HG02973 (cell line): ENCODE measurements around the gene ZNHIT6.
"Not testable (repeated sequence)": the region's sequence is repeated elsewhere in the genome, so short reads cannot be mapped to it uniquely, and the experiment has no call there.

Experiments used
- ATAC-seq: cut with Tn5 transposase; IDR thresholded peaks from one replicate; pipeline ENCODE4 v1.9.1; 2021; ENCODE audit warnings: moderate library complexity; ENCODE audit not compliant: unreplicated experiment

ZNHIT6 gene

DNA sequence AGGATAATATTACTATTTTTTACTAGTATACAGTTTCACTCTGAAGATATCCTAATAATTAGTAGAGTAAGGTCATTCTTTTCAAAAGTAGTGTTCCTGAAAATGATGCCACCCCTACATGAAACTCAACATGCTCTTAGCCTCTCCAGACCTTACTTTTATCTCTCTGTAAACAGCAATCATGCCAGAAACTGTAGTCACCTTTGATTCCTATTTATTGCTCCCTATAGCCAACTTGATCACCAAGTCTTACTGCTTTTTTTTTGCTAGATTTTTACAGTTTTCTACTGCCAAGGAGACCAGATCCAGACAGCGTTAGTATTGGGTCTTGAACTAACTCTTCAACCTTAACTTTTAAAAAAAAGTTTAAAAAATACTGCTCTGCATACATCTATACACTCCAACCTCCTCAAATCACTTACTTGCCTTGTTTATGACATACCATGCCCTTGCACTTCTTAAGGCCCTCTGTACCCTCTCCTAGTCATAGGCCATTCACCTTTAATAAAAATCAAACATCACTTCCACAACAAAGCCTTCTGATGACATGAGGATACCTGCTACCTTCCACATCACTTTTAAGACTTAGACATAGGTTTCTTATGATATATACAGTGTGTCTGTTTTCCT lies 36.1 kb downstream of the ZNHIT6 start:
- ATAC-seq, result no peak

DNA sequence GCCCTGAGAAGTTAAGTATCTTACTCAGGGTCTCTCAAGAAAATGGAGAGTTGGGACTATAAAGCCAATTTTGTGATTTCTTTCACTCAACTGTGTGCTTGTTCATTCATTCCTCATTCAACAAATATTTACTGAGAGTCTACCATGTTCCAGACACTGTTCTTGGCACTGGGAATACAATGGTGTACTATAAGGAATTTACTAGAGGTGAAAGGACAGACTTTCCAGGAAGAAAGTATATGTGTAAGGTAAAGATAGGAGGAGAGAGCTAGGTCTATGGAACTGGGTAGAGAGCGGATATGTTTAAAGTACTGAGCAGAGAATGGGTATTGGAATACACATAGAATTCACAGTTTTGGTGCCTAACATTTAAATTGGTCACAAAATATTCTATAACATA lies 42.3 kb downstream of the ZNHIT6 start:
- ATAC-seq, result no peak

DNA sequence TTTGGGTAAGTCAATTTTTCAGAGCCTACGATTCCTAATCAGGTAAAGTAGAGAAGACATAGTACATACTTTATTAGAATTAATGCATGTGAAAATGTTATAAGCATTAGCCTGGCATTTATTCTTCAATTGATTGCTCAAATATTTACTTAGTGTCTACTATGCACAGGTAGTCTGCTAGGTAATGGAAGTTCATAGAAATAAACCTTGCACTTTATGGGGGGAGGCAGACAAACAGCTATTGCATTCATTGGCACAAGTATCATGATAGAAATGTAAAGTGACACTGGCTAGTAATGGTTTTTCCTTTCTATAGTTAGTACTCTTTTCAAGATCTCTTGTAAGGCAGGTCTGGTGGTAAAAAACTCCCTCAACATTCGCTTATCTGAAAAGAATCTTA lies 44.9 kb downstream of the ZNHIT6 start:
- ATAC-seq, result no peak

DNA sequence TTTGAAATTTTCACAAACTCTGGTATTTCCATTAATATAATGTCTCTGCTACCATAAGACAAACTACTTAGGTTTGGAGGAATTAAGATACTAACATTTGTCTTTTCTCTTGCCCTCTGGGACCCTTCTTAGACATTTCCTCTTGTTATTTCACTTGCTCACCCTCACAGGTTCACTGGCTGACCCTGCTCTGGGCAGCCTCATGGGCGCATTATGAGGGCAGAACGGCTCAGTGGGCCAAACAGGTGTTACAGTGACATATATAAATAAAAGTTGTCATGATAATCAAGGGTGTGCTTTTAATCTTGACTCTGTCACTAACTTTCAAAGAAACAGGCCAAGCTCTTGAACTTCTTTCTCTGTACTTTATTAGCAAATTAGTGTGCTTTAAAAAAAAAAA lies 46.5 kb downstream of the ZNHIT6 start:
- ATAC-seq, result no peak

DNA sequence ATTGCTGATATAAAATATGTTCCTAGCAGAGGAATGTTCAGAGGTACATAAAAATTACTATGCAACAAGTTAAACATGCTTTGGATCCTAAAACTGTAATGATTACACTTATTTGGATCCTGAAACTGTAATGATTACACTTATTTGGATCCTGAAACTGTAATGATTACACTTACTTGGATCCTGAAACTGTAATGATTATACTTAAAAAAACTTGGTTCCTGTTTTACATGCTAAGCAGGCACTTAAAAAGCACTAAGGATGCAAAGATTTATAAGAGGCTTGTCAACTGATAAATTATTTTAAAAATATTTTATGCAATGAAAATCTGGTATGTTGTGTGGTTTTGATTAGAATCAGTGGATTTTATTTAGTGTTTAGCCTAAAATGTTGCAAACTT lies 47.7 kb downstream of the ZNHIT6 start:
- ATAC-seq, result no peak

DNA sequence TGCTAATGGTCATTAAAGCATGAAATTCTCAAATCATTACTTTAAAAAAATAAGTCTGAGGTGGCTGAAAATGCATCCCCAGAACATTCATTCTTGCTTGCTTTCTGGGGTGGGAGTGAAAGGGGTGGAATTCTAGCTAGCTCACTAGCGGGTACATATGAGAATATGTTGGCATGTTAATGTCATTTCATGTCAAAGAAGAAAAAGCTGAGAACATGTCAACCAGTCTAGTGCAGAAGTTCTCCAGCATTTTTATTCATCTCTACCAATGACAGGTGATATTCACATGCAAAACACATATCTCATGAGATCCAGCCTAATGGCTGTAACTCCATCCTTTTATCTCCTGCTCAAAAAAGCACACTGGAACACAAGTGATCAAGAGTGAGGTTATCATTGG lies 49.1 kb downstream of the ZNHIT6 start:
- ATAC-seq, result no peak

DNA sequence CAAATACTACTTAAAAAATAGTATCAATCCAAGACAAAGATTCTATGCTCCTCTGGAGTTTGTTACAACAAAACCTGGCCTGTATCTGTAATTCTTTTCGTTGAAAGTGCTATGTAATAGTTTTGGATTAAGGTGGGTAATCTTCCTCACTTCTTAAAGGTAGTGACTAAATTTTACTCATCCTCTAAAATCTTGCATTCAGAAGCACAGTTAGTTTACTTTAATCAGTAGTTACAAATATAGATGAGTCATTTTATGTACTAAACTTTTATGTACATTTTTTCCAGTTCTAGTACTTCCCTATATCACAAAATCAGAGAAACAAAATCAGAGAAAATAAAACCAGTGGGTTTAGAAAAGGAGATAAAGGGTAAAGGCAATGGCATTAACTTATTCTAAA lies 51.3 kb downstream of the ZNHIT6 start:
- ATAC-seq, result no peak

DNA sequence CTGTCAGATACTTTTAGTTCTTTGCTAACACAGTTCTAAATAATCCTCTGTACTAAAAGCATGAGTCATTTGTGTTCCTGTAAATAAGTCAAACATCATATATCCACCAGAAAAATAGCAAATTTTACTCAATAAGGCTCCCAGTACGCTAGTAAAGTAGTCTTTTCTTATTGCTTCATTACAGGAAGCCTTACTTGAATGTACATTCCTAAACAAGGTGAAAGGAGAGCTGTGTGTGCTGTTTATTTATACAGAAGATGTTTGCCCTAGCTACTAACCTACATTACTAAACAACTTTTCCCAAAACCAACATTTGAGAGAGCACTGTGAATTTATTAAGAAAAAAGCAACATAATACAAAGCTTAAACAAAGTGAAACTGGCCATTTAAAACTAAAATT lies 52.0 kb downstream of the ZNHIT6 start:
- ATAC-seq, result no peak

DNA sequence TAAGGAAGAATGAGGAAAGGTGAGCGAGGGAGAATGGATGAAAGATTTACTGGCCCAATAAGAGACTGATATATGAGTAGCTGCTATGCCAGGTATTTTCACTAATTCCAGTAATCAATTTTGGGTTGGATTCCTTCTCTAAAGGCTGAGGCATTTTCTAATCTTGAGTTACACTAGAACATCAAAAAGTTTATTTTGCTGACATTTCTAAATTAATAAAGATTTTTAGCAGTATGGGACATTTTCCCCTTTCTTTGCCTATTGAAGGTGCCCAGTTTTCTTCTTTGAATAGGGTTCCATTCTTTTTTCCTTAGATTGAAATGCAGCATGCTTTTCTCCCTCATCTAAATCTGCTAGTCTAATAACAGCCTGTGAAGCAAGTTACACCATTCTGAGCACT lies 52.9 kb downstream of the ZNHIT6 start:
- no peak for ATAC-seq

DNA sequence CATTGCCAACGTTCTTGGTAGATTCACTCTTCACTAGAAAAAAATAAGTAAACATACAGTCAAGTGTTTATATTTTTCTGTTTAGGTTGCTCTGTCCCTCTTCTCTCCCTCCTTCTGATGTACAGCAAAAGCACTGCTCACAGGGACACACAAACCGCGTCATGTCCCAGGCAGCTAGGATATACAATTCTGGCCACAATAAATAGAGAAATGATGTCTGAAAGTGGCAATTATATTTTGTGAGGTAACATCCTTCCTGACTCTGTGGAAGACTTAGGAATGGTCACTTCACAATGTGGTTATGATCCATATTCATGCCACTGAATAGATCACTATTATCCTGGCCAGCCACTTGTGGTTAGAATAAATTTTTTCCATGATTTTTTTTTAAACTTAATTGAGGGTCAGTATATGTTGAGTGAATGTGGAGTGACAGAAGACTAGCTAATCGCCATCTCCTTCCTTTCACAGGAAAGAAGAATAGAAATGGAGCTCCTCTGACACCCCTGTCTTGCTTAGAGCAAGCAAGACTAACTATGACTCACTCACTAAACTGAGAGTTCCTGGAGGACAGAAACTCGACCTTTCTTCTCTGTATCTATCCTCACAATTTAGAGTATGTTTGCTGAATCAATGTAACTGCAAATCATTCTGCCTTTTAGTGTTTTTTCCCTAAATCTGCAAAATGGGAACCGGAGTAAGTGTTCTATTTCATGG lies 54.0 kb downstream of the ZNHIT6 start:
- no peak for ATAC-seq

DNA sequence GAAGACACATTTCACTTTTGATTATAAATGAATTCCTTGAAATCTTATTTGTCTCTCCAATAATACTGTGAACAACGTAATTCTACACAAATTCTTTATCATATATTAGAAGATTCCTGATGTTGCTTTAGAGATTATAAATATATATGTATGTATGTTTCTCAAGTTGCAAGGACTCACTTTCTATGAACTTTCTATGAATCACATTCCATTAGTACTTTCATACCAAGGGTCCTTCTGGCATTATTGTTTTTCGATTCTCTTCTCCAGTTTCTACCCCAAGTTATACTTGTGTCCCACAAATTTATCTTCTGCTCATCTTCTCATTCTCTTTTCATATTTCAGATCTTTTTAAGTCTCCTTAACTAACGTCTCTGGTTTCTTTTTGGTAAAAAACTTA lies 55.9 kb downstream of the ZNHIT6 start:
- ATAC-seq, result no peak

DNA sequence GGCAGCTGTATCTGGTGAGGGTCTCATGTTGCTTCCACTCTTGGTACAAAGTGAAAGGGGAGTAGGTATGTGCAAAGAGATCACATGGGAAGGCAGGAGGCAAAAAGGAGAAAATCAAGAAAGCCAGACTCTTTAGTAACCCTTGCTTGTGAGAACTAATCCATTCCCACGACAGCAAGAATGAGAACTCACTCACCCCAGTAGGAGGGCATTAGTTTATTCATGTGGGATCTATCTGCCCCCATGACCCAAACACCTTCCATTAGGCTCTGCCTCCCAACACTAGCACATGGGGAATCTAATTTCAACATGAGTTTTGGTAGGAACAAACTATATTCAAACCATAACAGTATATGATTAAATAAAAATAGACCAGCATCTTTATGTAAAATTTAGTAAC lies 57.6 kb downstream of the ZNHIT6 start:
- no peak for ATAC-seq

DNA sequence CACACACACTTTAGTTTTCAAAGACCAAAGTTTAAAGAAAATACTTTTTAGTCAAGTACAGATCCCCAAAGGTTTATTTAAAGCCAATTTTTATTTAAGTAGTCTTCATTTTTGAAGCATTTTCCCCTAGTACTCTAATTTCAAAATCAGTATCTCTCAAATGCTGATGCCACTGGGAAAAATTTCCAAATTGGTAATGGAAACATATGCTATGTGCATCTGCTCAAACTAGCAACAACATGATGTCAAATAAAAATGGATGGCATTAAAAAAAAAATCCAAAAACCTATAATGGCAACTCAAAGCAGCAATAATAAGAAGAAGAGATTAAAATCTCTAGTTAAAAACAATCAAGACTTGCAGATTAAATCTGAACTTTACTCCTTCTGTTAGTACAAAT lies 58.6 kb downstream of the ZNHIT6 start:
- no peak for ATAC-seq

DNA sequence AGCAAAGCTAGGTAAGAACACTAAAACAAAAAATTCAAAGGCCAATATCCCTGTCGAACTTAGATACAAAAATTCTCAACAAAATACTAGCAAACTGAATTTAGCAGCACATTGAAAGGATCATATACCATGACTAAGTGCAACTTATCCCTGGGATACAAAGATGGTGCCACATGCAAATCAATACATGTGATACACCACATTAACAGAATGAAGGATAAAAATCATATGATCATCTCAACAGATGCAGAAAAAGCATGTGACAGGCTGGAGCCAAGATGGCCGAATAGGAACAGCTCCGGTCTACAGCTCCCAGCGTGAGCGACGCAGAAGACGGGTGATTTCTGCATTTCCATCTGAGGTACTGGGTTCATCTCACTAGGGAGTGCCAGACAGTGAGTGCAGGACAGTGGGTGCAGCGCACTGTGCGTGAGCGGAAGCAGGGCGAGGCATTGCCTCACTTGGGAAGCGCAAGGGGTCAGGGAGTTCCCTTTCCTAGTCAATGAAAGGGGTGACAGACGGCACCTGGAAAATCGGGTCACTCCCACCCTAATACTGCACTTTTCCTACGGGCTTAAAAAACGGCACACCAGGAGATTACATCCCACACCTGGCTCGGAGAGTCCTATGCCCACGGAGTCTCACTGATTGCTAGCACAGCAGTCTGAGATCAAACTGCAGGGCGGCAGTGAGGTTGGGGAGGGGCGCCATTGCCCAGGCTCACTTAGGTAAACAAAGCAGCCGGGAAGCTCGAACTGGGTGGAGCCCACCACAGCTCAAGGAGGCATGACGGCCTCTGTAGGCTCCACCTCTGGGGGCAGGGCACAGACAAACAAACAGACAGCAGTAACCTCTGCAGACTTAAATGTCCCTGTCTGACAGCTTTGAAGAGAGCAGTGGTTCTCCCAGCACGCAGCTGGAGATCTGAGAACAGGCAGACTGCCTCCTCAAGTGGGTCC lies 66.4 kb downstream of the ZNHIT6 start:
- ATAC-seq, result not testable (repeated sequence)

DNA sequence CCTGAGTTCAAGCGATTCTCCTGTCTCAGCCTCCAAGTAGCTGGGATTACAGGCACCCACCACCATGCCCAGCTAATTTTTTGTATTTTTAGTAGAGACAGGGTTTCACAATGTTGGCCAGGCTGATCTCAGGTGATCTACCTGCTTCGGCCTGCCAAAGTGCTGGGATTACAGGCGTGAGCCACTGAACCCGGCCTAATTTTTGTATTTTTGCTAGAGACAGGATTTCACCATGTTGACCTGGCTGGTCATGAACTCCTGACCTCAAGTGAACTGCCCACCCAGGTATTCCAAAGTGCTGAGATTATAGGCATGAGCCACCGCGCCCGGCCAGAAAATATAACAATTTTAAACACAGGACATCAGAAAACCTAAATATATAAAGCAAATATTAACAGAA lies 68.3 kb downstream of the ZNHIT6 start:
- not testable (repeated sequence) for ATAC-seq

DNA sequence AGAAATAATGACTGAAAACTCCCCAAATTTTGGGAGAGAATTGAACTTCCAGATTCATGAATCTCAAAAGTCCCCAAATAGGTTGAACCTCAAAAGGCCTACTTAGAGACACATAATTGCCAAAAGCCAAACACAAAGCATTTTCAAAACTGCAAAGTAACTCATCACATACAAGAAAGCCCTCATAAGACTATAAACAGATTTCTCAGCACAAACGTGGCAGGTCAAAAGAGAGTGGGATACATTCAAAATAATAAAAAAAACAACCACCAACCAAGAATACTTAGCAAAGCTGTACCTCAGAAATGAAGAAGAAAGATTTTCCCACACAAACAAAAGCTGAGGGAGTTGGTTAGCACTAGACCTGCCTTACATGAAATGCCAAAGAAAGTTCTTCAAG lies 69.8 kb downstream of the ZNHIT6 start:
- ATAC-seq, result no peak

DNA sequence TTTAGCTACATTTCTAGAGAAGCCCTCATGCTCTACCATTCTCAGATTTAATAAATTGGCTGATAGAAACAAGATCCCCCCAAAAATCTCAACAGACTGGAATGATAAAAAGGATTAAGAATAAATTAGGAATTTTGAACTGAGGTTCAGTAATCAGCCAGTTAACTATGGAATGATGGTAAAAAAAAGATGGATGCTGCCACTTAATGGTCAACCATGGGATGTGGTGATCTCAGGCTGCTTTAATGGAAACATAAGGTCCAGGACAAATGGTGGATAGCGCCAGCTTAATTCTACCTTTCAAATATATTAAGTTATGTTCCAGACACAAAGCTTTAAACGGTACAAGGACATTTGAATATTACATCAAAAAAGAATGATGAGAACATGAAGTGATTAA lies 77.7 kb downstream of the ZNHIT6 start:
- ATAC-seq, result no peak

DNA sequence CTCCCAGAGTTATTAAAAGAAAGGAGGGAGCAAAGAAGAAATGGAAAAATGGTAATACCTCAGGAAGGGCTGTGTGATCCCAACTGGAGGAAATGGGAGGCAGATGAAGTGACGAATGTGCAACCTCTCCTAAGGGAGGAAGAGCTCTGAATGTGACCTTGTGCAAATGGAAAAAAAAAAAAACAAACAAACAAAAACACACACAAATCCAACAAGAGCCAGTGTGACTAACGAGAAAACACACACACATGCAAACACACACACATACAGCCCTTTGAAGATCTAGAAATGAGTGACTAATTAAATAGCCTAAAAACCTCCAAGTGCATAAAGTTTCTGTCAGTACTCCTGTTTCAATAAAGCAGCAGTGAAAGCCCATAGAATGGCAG lies 78.7 kb downstream of the ZNHIT6 start:
- ATAC-seq, result no peak

DNA sequence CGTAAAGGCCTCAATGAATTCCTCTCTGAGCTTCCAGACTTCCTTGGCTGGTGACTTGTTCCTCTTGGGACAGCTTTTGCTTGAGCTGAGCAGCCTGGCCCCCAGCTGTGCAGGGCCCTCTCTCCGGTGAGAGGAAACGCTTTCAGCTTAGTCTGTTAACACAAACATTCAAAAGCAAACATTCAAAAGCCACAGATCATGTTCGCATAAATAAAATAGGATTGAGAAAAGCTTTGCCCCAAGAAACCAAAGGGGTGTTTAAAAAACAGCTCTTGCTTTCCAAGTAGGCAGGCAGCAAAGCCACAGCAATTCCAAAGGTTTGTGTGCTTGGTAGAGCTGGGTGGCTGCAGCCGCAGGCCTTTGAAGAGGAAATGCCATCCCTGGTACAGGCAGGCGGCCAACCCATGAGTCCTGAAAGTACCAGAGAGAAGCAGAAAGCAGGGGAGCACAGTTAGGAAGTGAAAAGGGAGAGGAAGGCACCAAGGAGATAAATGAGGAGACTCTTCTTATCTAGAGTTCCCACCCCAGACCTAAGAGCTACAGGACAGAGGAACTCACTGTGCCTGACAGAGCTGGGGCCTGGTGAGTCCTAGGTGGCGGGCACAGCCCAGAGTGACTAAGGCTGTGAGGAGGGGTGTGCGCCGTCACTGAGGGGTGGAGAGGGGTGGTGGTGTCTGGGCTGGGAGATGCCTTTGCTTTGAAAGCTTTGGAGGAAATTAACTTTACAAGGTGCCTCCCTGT lies 79.3 kb downstream of the ZNHIT6 start:
- ATAC-seq, result no peak

DNA sequence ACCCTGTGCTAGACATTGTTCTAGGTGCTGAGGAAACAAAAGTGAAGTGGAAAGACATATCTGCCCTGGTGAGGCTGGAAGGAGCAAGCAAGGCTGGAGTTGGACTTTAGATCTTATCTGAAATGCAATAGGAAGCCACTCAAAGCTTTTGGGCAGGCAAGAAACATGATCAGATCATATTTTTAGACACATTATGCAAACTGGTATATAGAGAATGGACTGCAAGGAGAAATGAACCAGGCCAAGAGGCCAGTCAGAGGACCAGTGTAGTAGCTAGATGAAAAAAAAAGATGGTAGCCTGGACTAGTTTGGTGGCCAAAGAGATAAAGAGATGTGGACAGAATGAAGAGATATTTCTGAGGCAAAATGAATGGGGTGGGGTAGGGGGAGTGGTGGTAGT lies 81.4 kb downstream of the ZNHIT6 start:
- no peak for ATAC-seq

DNA sequence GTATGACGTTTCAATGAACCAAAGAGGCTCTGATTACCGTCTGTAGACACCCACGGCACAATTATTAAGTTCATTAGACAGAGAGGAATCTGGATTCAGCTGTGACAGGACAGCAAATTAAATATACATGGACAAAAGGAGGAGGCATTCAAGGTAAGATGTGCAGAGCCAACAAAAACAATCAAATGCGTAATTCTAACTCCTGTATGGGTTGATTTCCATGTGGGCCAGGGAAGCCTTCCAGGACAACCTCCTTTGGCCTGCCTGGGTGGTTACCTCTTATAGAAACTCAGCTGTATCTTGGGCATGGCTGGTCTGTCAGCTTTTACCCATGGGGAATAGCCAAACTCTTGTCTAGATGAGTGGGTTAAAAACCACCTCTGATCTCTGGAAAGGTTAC lies 83.9 kb downstream of the ZNHIT6 start:
- ATAC-seq, result no peak
